ENCODE results near the gene RHOH. TPM values are rescaled to one million over a fixed set of nuclear protein-coding genes. Genes with fewer than 3 reads are reported as not detected.

Gene RHOH
- total and polyA plus RNA-seq, 9 of the 15 experiments (the other 6 are each of a cell fraction or from before 2014, with no cell fraction given) = 14.3 to 37.7 (median 23.2) TPM

DNA sequence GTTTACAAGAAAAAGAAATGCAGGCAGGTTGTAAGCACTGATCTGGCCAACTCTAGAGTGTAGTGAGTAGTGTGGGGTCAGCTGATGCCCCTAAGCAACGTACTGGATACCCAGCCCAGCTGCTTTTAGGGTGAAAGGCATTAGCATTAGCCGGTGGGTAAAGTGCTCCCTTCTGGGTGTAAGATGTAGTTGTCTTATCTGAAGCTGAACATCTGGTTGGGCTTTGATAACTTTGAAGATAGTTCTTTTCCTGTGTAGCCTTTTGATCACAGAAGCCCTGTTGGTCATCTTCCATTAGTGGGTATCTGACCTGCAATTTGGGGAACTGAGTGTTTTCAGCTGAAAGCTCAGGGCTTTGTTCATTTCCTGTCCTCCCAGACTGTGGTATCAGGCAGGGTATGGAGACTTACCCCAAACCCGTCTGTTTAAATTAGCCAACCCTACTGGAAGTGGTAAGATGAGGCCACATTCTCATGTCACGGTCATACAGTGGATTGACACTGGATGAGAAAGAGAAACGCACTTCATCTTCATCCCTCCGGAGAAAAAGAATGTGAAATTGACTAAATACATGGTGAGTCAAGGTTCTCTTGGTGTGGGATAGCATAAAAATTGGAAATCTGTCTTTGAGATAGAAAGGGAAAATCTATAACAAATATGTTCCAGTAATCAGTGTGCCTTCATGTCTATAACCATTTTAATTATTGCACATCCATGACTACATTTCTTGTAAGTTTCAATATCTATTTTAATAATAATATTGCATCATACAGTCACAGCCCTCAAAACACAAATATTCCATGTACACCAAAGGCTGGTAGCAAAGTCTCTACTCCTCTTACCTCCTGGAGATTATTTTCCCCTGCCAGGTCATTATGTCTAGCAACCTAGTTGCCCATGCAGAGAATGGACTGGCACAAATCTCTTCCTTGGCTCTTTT lies 8.7 kb downstream of the RHOH start (continued):
- TF ChIP-seq ZNF324 (CRISPR knock-in tag; IDR thresholded peaks at IDR 0.05) (no peak), CLOCK (CRISPR knock-in tag; IDR thresholded peaks at IDR 0.05; ENCODE audit: borderline replicate concordance) (no peak), RBBP5 (IDR thresholded peaks at IDR 0.05; ENCODE audit: borderline replicate concordance, insufficient read depth, low read length, poor library complexity, severe bottlenecking) (no peak), L3MBTL2 (IDR thresholded peaks at IDR 0.05) (no peak; the same call in 1 of the 2 replicates), CBX3 (IDR thresholded peaks at IDR 0.05; ENCODE audit: borderline replicate concordance in 1 of 2, low read length in 2 of 2) (no peak), TBP (optimal IDR thresholded peaks at IDR 0.05; ENCODE audit: low read depth, low read length) (peak; percentile 66), SAFB (IDR thresholded peaks at IDR 0.05; ENCODE audit: borderline replicate concordance, low read depth, low read length) (no peak), ZNF644 (tag; IDR thresholded peaks at IDR 0.05; ENCODE audit: low read depth) (no peak; the same call in 1 of the 2 replicates), RB1 (IDR thresholded peaks at IDR 0.05; ENCODE audit: low read depth) (no peak), FOSL1 (tag; conservative IDR thresholded peaks at IDR 0.05) (peak; percentile 58), RFX5 (IDR thresholded peaks at IDR 0.05; ENCODE audit: low read depth, low read length) (no peak)
- TF ChIP-seq, protein P1, sequence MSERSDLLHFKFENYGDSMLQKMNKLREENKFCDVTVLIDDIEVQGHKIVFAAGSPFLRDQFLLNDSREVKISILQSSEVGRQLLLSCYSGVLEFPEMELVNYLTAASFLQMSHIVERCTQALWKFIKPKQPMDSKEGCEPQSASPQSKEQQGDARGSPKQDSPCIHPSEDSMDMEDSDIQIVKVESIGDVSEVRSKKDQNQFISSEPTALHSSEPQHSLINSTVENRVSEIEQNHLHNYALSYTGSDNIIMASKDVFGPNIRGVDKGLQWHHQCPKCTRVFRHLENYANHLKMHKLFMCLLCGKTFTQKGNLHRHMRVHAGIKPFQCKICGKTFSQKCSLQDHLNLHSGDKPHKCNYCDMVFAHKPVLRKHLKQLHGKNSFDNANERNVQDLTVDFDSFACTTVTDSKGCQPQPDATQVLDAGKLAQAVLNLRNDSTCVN (CRISPR knock-in tag; IDR thresholded peaks at IDR 0.05) = no peak
- TF ChIP-seq, protein P2, sequence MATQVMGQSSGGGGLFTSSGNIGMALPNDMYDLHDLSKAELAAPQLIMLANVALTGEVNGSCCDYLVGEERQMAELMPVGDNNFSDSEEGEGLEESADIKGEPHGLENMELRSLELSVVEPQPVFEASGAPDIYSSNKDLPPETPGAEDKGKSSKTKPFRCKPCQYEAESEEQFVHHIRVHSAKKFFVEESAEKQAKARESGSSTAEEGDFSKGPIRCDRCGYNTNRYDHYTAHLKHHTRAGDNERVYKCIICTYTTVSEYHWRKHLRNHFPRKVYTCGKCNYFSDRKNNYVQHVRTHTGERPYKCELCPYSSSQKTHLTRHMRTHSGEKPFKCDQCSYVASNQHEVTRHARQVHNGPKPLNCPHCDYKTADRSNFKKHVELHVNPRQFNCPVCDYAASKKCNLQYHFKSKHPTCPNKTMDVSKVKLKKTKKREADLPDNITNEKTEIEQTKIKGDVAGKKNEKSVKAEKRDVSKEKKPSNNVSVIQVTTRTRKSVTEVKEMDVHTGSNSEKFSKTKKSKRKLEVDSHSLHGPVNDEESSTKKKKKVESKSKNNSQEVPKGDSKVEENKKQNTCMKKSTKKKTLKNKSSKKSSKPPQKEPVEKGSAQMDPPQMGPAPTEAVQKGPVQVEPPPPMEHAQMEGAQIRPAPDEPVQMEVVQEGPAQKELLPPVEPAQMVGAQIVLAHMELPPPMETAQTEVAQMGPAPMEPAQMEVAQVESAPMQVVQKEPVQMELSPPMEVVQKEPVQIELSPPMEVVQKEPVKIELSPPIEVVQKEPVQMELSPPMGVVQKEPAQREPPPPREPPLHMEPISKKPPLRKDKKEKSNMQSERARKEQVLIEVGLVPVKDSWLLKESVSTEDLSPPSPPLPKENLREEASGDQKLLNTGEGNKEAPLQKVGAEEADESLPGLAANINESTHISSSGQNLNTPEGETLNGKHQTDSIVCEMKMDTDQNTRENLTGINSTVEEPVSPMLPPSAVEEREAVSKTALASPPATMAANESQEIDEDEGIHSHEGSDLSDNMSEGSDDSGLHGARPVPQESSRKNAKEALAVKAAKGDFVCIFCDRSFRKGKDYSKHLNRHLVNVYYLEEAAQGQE (IDR thresholded peaks at IDR 0.05; ENCODE audit: borderline replicate concordance) = peak; percentile 21; the same call in 1 of the 2 replicates
- TF ChIP-seq, protein P2 (CRISPR knock-in tag; IDR thresholded peaks at IDR 0.05; ENCODE audit: low read depth) = no peak

All from K562 (cell line).